HUES48 (cell line): ENCODE data around the gene KIF9.
"Not testable (repeated sequence)": the region's sequence is repeated elsewhere in the genome, so short reads cannot be mapped to it uniquely, and the experiment has no call there.

Source experiments
- H3K27ac ChIP-seq: one replicate; pipeline ENCODE4 v1.7.0; 2013; ENCODE audit warnings: low read depth, low read length, inconsistent platforms
- H3K27me3 ChIP-seq: 2 replicates; pipeline ENCODE4 v1.6.1; 2013; ENCODE audit warnings: mild to moderate bottlenecking, low read length; ENCODE audit not compliant: control insufficient read depth, insufficient read depth
- H3K36me3 ChIP-seq: 2 replicates; pipeline ENCODE4 v1.6.1; 2013; ENCODE audit warnings: low read length; ENCODE audit not compliant: control insufficient read depth, insufficient read depth
- H3K4me1 ChIP-seq: 2 replicates; pipeline ENCODE4 v1.6.1; 2013; ENCODE audit warnings: mild to moderate bottlenecking, low read length; ENCODE audit not compliant: control insufficient read depth, insufficient read depth
- H3K4me3 ChIP-seq: 2 replicates; pipeline ENCODE4 v1.5.1; 2013; ENCODE audit warnings: mild to moderate bottlenecking, low read depth, low read length
- H3K9ac ChIP-seq: 2 replicates; pipeline ENCODE4 v1.6.1; 2013; ENCODE audit warnings: mild to moderate bottlenecking, low read depth, low read length, moderate library complexity
- H3K9me3 ChIP-seq: 2 replicates; pipeline ENCODE4 v1.6.1; 2013; ENCODE audit warnings: low read length; ENCODE audit not compliant: control insufficient read depth, insufficient read depth

KIF9 gene

DNA sequence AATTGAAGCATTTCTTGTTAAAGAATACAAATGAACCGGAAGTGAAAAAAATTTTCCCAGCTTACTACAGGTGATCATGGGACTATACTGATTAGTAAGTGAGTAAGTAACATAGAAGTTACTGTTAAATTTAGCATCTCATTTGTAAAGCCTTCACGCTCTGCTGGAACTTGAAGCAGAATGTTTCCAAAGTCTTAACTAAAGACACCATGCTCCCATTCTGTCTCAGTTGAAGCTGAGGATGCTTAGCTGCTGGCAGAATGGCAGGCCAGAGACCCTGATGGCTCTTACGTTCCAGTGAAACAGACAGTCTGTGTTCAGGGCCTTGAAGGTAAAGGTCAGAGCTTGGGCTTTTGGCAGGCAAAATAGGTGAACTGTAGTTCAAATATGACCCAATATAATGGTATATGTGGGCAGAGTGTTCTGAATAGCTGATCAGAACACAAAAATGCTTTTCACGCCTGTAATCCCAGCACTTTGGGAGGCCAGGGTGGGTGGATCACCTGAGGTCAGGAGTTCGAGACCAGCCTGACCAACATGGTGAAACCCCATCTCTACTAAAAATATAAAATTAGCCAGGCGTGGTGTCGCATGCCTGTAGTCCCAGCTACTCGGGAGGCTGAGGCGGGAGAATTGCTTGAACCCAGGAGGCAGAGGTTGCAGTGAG is 9.3 kb upstream of the KIF9 start:
- H3K9me3 ChIP-seq, H3K9ac ChIP-seq, H3K27me3 ChIP-seq, H3K4me3 ChIP-seq, H3K27ac ChIP-seq, H3K4me1 ChIP-seq: not testable (repeated sequence)
- peaks cover 42% of the 10 kb centered on the region for H3K36me3 ChIP-seq

DNA sequence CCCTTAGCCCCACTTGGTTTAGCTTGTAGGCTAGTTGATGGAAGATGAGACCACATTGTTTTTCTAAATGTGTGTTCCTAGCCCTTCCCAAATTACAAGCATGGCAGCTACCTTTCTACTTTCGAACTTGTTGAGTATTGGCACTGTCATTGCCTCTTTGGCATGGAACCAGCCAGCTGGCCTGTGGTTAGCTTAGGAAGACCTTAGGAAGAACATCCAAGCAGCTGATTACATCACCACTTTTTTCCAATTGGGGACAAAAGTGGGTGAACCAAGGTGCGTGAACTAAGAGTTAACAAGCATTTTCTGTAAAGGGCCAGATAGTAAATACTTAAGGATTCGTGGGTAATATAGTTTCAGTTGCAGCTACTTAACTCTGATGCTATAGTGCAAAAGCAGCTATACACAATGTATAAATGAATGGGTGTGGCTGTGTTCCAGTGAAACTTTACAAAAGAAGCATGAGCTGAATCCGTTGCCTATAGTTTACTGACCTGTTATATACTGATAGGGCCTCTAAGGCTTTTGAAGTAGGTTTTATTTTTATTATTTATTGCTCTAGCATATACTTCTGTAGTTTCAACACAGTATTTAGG is 8.7 kb upstream of the KIF9 start:
- Histone ChIP-seq H3K4me3 (no peak overlapping the region), H3K9ac (no peak overlapping the region), H3K27me3 (no peaks in the 10 kb centered on the region), H3K27ac (no peak overlapping the region), H3K4me1 (no peaks in the 10 kb centered on the region), H3K9me3 (no peaks in the 10 kb centered on the region), H3K36me3 (peaks cover 42% of the 10 kb centered on the region)

DNA sequence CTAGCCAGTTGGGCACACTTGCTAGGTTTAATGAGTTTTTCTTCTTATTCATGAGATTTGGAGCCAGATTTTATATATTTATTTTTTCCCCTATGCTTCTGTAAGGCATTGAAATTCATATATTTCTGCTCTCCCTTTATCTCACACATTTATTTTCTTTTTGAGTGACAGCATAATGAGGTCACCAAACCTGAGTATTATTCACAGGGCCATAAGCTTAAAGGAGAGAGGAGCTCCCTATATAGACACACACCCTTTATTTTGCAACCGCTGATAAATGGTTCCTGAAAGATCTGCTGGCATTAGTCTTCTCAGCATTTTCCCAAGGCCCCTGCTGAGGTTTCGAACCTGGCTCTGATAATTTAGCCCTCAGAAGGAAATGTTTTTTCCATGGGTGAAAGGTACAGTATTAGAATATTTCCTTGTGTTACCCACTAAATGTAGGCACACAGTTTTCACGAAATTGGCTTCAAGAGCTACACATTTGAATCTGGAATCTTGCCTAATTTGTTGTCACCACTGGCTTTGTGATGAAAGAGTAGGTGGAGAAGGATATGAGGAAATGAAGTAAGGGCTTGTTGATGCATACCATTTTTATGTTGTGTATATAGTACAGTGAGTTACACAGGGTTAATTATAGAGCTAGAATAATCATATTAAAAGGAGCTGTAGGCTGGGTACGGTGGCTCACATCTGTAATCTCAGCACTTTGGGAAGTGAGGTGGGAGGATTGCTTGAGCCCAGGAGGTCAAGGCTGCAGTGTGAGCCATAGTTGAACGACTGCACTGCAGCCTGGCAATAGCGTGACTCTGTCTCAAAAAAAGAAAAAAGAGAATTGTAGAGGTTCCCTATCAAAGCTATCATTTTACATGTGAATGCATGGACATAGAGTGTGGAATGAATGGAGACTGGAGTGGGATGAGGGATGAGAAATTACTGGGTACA is 6.6 kb upstream of the KIF9 start:
- Histone ChIP-seq H3K36me3 (peaks cover 42% of the 10 kb centered on the region), H3K27me3 (no peaks in the 10 kb centered on the region), H3K4me3 (no peak overlapping the region), H3K4me1 (no peaks in the 10 kb centered on the region), H3K9ac (no peak overlapping the region), H3K27ac (no peak overlapping the region), H3K9me3 (no peaks in the 10 kb centered on the region)

DNA sequence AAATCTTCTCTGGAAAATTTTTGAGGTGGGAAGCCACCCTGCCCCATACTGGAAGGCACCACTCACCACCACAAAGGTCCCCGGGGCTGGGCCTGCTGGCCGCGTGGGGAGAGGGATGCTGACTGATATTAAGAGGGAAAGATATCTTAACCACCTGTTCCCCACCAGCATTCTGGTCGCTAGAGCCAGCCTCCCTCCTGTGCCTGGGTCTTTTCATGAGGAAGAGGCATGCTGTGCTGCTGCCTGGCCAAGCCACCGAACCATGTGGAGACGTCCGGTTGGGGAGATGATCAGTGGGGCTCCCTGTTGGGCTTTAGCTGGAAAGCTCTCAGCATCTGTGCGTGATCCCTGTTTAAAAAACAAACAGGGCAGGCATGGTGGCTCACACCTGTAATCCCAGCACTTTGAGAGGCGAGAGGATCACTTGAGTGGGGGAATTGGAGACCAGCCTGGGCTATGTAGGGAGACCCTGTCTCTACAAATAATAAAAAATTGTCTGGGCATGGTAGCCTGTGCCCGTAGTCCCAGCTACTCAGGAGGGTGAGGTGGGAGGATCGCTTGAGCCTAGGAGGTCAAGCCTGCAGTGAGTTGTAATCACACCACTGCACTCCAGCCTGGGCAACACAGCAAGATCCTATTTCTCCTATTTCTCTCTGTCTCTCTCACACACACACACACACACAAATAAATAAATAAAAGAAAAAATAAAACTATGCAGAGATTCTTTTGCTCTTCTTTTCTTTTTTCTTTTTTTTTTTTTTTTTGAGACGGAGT is 1.2 kb upstream of the KIF9 start:
- Histone ChIP-seq H3K9ac (peak overlapping the region; percentile 85), H3K4me1 (0 out of 2 replicates have a peak, but pooled peaks cover 10% of the 10 kb centered on the region), H3K4me3 (peak overlapping the region; percentile 88), H3K27me3 (no peaks in the 10 kb centered on the region), H3K9me3 (no peaks in the 10 kb centered on the region), H3K27ac (peak overlapping the region; percentile 98), H3K36me3 (peaks cover 18% of the 10 kb centered on the region)

DNA sequence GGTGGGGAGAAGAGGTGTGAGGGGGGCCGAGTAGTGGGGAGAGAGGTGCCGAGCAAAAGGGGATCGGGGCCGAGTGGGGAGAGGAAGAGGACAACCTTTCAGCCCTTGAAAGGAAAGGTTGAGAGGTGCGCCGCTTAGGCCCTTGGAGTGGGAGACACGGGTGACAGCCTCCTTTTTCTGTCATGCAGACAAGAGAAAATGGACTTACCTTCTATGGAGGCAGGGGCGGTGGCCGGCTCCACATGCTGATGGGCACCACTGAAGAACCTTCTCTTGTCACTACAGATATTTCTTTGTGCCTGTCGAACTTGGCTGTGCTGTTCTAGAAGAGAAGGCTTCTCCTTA is 566 bp upstream of the KIF9 start:
- Histone ChIP-seq H3K27ac (peak overlapping the region; percentile 98), H3K36me3 (peaks cover 12% of the 10 kb centered on the region), H3K9me3 (no peaks in the 10 kb centered on the region), H3K4me1 (0 out of 2 replicates have a peak, but pooled peaks cover 10% of the 10 kb centered on the region), H3K27me3 (no peaks in the 10 kb centered on the region), H3K4me3 (peak overlapping the region; percentile 88), H3K9ac (peak overlapping the region; percentile 85)

DNA sequence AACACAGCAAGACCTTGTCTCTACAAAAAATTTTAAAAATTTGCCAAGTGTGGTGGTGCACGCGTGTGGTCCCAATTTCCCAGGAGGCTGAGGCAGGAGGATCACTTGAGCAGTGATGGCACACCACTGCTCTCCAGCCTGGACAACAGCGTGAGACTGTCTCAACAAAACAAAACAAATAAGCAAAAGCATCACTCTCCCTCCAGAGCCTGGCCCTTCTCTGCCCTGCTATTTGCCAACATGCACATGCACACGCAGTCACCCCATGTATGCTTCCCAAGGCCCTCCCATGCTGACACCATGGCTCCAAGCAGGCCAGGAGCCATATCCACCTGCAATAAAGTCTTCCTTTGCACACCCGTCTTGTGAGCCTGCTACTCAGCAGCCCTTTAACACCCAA is 2.1 kb downstream of the KIF9 start:
- H3K4me3 ChIP-seq = no peak overlapping the region
- H3K9ac ChIP-seq = no peak overlapping the region
- H3K27ac ChIP-seq = no peak overlapping the region
- no peaks in the 10 kb centered on the region for H3K9me3 ChIP-seq
- H3K36me3 ChIP-seq = no peaks in the 10 kb centered on the region
- H3K27me3 ChIP-seq = no peaks in the 10 kb centered on the region
- 0 out of 2 replicates have a peak, but pooled peaks cover 10% of the 10 kb centered on the region for H3K4me1 ChIP-seq

DNA sequence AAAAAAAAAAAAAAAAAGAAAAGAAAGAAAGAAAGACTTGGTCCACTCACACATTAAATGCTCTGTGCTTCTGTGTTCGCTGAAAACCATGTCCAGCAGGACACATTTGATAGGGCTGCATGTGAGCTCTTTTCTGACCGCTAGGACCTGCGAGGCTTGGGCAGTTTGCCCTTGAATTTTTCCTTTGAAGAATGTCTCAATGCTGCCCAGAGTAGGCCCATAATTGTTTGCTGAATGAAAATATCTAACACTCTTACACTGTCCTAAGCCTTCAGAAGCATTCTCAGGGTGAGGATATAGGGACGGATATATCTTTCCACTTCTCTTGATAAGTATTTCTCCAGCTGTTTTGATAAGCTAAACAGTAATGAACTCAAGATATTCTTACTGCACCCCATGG is 6.0 kb downstream of the KIF9 start:
- Histone ChIP-seq H3K9me3 (no peaks in the 10 kb centered on the region), H3K27me3 (no peaks in the 10 kb centered on the region), H3K9ac (no peak overlapping the region), H3K27ac (no peak overlapping the region), H3K4me3 (no peak overlapping the region), H3K36me3 (no peaks in the 10 kb centered on the region), H3K4me1 (0 out of 2 replicates have a peak, but pooled peaks cover 4% of the 10 kb centered on the region)

DNA sequence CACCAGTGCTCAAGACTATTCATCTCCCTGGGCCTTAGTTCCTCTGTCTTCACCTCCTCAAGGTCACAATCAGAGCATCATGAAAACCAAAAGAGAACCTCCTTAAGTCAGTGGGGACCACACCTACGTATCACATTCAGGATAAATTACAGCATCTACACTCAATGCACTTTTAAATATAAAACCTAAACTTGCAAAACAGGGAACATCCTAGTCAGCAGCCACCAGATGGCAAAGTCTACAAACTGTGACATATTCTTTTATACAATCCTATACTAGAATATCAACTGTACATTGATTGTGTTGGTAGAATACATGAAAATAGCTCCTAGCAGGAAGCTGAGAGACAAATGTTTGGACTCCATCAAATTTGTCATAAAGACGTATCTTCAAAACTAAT is 7.9 kb downstream of the KIF9 start:
- Histone ChIP-seq H3K4me1 (no peaks in the 10 kb centered on the region), H3K27me3 (no peaks in the 10 kb centered on the region), H3K36me3 (no peaks in the 10 kb centered on the region), H3K9ac (no peak overlapping the region), H3K4me3 (no peak overlapping the region), H3K9me3 (no peaks in the 10 kb centered on the region), H3K27ac (no peak overlapping the region)

DNA sequence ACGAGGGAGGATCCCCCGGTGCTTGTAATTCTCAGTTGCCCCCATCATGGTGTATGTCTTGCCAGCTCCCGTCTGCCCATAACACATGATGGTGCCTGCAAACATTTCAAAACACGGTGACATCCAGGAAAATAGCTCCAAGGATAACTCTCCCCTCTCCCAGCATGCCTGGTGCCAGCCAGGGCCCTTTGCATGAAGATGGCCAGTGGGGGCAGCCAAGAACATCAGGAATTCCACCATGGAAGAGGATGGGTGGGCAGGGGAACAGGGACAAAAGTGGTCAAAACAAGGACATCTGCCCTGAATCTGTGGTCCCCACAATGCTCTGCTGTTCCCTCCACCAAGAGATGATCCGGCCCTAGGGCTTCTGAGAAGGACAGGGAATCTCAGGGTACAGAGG is 9.0 kb downstream of the KIF9 start:
- Histone ChIP-seq H3K36me3 (no peaks in the 10 kb centered on the region), H3K27me3 (no peaks in the 10 kb centered on the region), H3K9me3 (no peaks in the 10 kb centered on the region), H3K9ac (no peak overlapping the region), H3K4me1 (no peaks in the 10 kb centered on the region), H3K27ac (no peak overlapping the region), H3K4me3 (no peak overlapping the region)

DNA sequence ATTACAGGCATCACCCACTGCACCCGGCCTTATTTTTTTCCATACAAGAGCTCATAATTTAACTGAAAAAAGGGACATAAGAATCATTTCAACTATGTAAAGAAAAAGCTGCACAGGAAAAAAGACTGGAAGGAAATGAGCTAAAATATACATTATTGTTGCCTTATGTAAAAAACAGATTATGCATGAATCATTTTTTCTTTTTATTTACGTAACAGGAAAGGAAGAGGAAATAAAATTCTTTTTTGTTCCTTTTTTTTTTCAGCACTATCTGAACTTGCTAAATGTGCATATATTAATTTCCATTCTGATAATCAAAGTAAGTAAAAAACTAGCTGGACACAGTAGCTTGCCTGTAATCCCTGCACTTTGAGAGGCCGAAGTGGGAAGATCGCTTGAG is 12.1 kb downstream of the KIF9 start:
- no peaks in the 10 kb centered on the region for H3K4me1 ChIP-seq
- H3K27me3 ChIP-seq = no peaks in the 10 kb centered on the region
- H3K9me3 ChIP-seq = no peaks in the 10 kb centered on the region
- H3K36me3 ChIP-seq = no peaks in the 10 kb centered on the region
- H3K27ac ChIP-seq = no peak overlapping the region
- no peak overlapping the region for H3K9ac ChIP-seq
- H3K4me3 ChIP-seq = no peak overlapping the region
